Measurements from ENCODE around the gene HTR3E. TPM values are rescaled to one million over a fixed set of nuclear protein-coding genes. Genes with fewer than 3 reads are reported as not detected.

The HTR3E gene
- total RNA-seq, 2 experiments from 2014 or later, result not detected

- H3K4me1 ChIP-seq (ENCODE audit: insufficient read depth, low read length, poor library complexity, severe bottlenecking), result peaks cover 23% of the 10 kb centered on the region
- TF ChIP-seq CTCF (conservative IDR thresholded peaks at IDR 0.05; ENCODE audit: low read length) (no peak), EZH2phosphoT487 (IDR thresholded peaks at IDR 0.05; ENCODE audit: borderline replicate concordance, low read depth, low read length) (no peak)
- no peaks in the 10 kb centered on the region for H3K36me3 ChIP-seq (ENCODE audit: insufficient read depth, low read length)
- H3K79me2 ChIP-seq (ENCODE audit: insufficient read depth, low read depth, low read length), result peaks cover 36% of the 10 kb centered on the region
- ChIA-PET POLR2A (interaction anchor here (0.6 to 3.1 kb wide), 9 partner anchors 12 to 149 kb away, joined by 3 to 20 read pairs (median 3); partner anchors contain the start of genes ABCF3 and EIF2B5), CTCF (ENCODE audit: unreplicated experiment) (interaction anchor here (0.6 to 0.7 kb wide), 2 partner anchors 9 to 11 kb away, joined by 6 to 8 read pairs; no protein-coding TSS in a partner anchor)
- peak; percentile 50 for DNase-seq (ENCODE audit: low spot score)
- H3K4me3 ChIP-seq (ENCODE audit: low read depth, low read length, poor library complexity, severe bottlenecking), result peak overlapping the region; percentile 92
- H2AFZ ChIP-seq (ENCODE audit: low read length), result peak overlapping the region; percentile 45
- H3K4me2 ChIP-seq (ENCODE audit: low read length), result peak overlapping the region; percentile 99
- peak overlapping the region; percentile 45 for H3K27ac ChIP-seq (ENCODE audit: low read depth, low read length, poor library complexity, severe bottlenecking)
- intact Hi-C loops (cut with micrococcal nuclease; ENCODE audit: unreplicated experiment), result loop anchor here (1.0 to 5.0 kb wide), 2 partner anchors 18 to 156 kb away; partner anchors contain the start of genes AP2M1 and EIF4G1
- no peaks in the 10 kb centered on the region for H3K9me2 ChIP-seq (ENCODE audit: insufficient read depth, low read length)
- BruUV-seq (replicated peaks), result no TSS peak
- no peaks in the 10 kb centered on the region for H3K9me3 ChIP-seq (ENCODE audit: low read length)
- no peaks in the 10 kb centered on the region for H4K20me1 ChIP-seq (ENCODE audit: insufficient read depth, low read length)
Measured at GRCh38 chr3:184155644-184156521, 59.0 kb downstream of the HTR3E start.

- ChIA-PET POLR2A (interaction anchor here (0.6 to 3.1 kb wide), 5 partner anchors 21 to 150 kb away, joined by 3 to 20 read pairs (median 4); partner anchors contain the start of genes ABCF3 and EIF2B5), CTCF (ENCODE audit: unreplicated experiment) (interaction anchor here (0.7 kb wide), 1 partner anchor 12 kb away, joined by 6 read pairs; no protein-coding TSS in a partner anchor)
- Histone ChIP-seq H4K20me1 (ENCODE audit: insufficient read depth, low read length) (no peaks in the 10 kb centered on the region), H3K79me2 (ENCODE audit: insufficient read depth, low read depth, low read length) (peaks cover 36% of the 10 kb centered on the region), H3K36me3 (ENCODE audit: insufficient read depth, low read length) (no peaks in the 10 kb centered on the region), H3K9me3 (ENCODE audit: low read length) (no peaks in the 10 kb centered on the region), H3K4me3 (ENCODE audit: low read depth, low read length, poor library complexity, severe bottlenecking) (peak overlapping the region; percentile 92), H3K9me2 (ENCODE audit: insufficient read depth, low read length) (no peaks in the 10 kb centered on the region), H3K4me2 (ENCODE audit: low read length) (peak overlapping the region; percentile 99), H3K27ac (ENCODE audit: low read depth, low read length, poor library complexity, severe bottlenecking) (peak overlapping the region; percentile 45), H2AFZ (ENCODE audit: low read length) (no peak overlapping the region), H3K4me1 (ENCODE audit: insufficient read depth, low read length, poor library complexity, severe bottlenecking) (peaks cover 23% of the 10 kb centered on the region)
- DNase-seq (ENCODE audit: low spot score), result no peak
- intact Hi-C loops (cut with micrococcal nuclease; ENCODE audit: unreplicated experiment), result loop anchor here (5.0 kb wide), 1 partner anchor 156 kb away; the partner anchor contains the start of gene EIF4G1
- TF ChIP-seq CTCF (conservative IDR thresholded peaks at IDR 0.05; ENCODE audit: low read length) (no peak), EZH2phosphoT487 (IDR thresholded peaks at IDR 0.05; ENCODE audit: borderline replicate concordance, low read depth, low read length) (no peak)
- BruUV-seq (replicated peaks), result no TSS peak
Measured at GRCh38 chr3:184156522-184156955, 59.7 kb downstream of the HTR3E start.

Small RNA genes lying within 50 kb of the gene (small RNA-seq; reads per million reads assigned to genes)
- not detected for gene RF00019

Other genes with a start within 250 kb of the HTR3E start
- 43.5 and 46.1 TPM in 2 replicates for gene PARL, start 212.2 kb upstream of the HTR3E start, total RNA-seq (2014; rRNA removed; shearing (Covaris generic))
- gene PARL, start 212.2 kb upstream of the HTR3E start, total RNA-seq (2022), result 68.2 and 69.3 TPM in 2 replicates
- 18.1 and 28.5 TPM in 2 replicates for gene ABCC5, start 79.2 kb upstream of the HTR3E start, total RNA-seq (2014; rRNA removed; shearing (Covaris generic))
- 24.8 and 27.2 TPM in 2 replicates for gene ABCC5, start 79.2 kb upstream of the HTR3E start, total RNA-seq (2022)
- not detected in 2 replicates for gene HTR3D, start 65.3 kb upstream of the HTR3E start, total RNA-seq (2014; rRNA removed; shearing (Covaris generic))
- not detected in 2 replicates for gene HTR3D, start 65.3 kb upstream of the HTR3E start, total RNA-seq (2022)
- not detected in 2 replicates for gene HTR3C, start 44.0 kb upstream of the HTR3E start, total RNA-seq (2014; rRNA removed; shearing (Covaris generic))
- gene HTR3C, start 44.0 kb upstream of the HTR3E start, total RNA-seq (2022), result not detected in 2 replicates
- gene EIF2B5, start 38.3 kb downstream of the HTR3E start, total RNA-seq (2014; rRNA removed; shearing (Covaris generic)), result 41.1 and 66.1 TPM in 2 replicates
- 56.7 and 57.4 TPM in 2 replicates for gene EIF2B5, start 38.3 kb downstream of the HTR3E start, total RNA-seq (2022)
- 38.5 and 41.3 TPM in 2 replicates for gene DVL3, start 58.3 kb downstream of the HTR3E start, total RNA-seq (2014; rRNA removed; shearing (Covaris generic))
- 65.6 and 70.4 TPM in 2 replicates for gene DVL3, start 58.3 kb downstream of the HTR3E start, total RNA-seq (2022)
- gene AP2M1, start 77.8 kb downstream of the HTR3E start, total RNA-seq (2014; rRNA removed; shearing (Covaris generic)), result 141 and 147 TPM in 2 replicates
- 158 and 168 TPM in 2 replicates for gene AP2M1, start 77.8 kb downstream of the HTR3E start, total RNA-seq (2022)
- gene ABCF3, start 89.1 kb downstream of the HTR3E start, total RNA-seq (2014; rRNA removed; shearing (Covaris generic)), result 38.9 and 51.6 TPM in 2 replicates
- 59.0 and 67.1 TPM in 2 replicates for gene ABCF3, start 89.1 kb downstream of the HTR3E start, total RNA-seq (2022)
- not detected in 2 replicates for gene VWA5B2, start 132.5 kb downstream of the HTR3E start, total RNA-seq (2014; rRNA removed; shearing (Covaris generic))
- gene VWA5B2, start 132.5 kb downstream of the HTR3E start, total RNA-seq (2022), result not detected in 2 replicates
- gene ALG3, start 151.9 kb downstream of the HTR3E start, total RNA-seq (2014; rRNA removed; shearing (Covaris generic)), result 35.3 and 45.3 TPM in 2 replicates
- 60.2 and 61.0 TPM in 2 replicates for gene ALG3, start 151.9 kb downstream of the HTR3E start, total RNA-seq (2022)
- 18.8 and 20.1 TPM in 2 replicates for gene EEF1AKMT4, start 152.6 kb downstream of the HTR3E start, total RNA-seq (2014; rRNA removed; shearing (Covaris generic))
- 13.2 and 18.8 TPM in 2 replicates for gene EEF1AKMT4, start 152.6 kb downstream of the HTR3E start, total RNA-seq (2022)
- not detected in 2 replicates for gene CAMK2N2, start 164.5 kb downstream of the HTR3E start, total RNA-seq (2014; rRNA removed; shearing (Covaris generic))
- gene CAMK2N2, start 164.5 kb downstream of the HTR3E start, total RNA-seq (2022), result 0.28 TPM in 1 of 2 replicates, not detected in the other
- gene ECE2, start 179.0 kb downstream of the HTR3E start, total RNA-seq (2014; rRNA removed; shearing (Covaris generic)), result not detected in 2 replicates
- gene ECE2, start 179.0 kb downstream of the HTR3E start, total RNA-seq (2022), result not detected in 2 replicates
- gene PSMD2, start 202.2 kb downstream of the HTR3E start, total RNA-seq (2014; rRNA removed; shearing (Covaris generic)), result 158 and 205 TPM in 2 replicates
- gene PSMD2, start 202.2 kb downstream of the HTR3E start, total RNA-seq (2022), result 182 and 219 TPM in 2 replicates
- gene EIF4G1, start 217.5 kb downstream of the HTR3E start, total RNA-seq (2014; rRNA removed; shearing (Covaris generic)), result 245 and 293 TPM in 2 replicates
- gene EIF4G1, start 217.5 kb downstream of the HTR3E start, total RNA-seq (2022), result 350 and 412 TPM in 2 replicates
- 3.8 and 5.2 TPM in 2 replicates for gene FAM131A, start 240.5 kb downstream of the HTR3E start, total RNA-seq (2014; rRNA removed; shearing (Covaris generic))
- gene FAM131A, start 240.5 kb downstream of the HTR3E start, total RNA-seq (2022), result 3.7 and 4.2 TPM in 2 replicates

Data from OCI-LY7 (cell line).